Skeletal muscle tissue (tissue), 4 donors: Measurements from ENCODE around the gene PHF21A. TPM values are rescaled to one million over a fixed set of nuclear protein-coding genes. Genes with fewer than 3 reads are reported as not detected.

ENCODE experiments used
- H3K27ac ChIP-seq: one replicate; pipeline ENCODE4 v1.7.0; 2013; ENCODE audit warnings: mild to moderate bottlenecking, low read depth, low read length, inconsistent platforms
- H3K27me3 ChIP-seq, 3 donors: one replicate each; pipeline ENCODE4 v1.7.0; 2013; ENCODE audit warnings: low read length in 3 of 3; ENCODE audit not compliant: control insufficient read depth in 3 of 3, insufficient read depth in 3 of 3
- H3K36me3 ChIP-seq, 3 donors: one replicate each; pipeline ENCODE4 v1.7.0; 2013; ENCODE audit warnings: low read length in 3 of 3; ENCODE audit not compliant: control insufficient read depth in 3 of 3, insufficient read depth in 3 of 3
- H3K4me1 ChIP-seq, 3 donors: one replicate each; pipeline ENCODE4 v1.7.0; 2013; ENCODE audit warnings: low read length in 3 of 3, mild to moderate bottlenecking in 3 of 3; ENCODE audit not compliant: control insufficient read depth in 3 of 3, insufficient read depth in 3 of 3
- H3K4me3 ChIP-seq, 3 donors: one replicate each; pipeline ENCODE4 v1.7.0; 2013; ENCODE audit warnings: low read length in 3 of 3
- H3K9ac ChIP-seq, 3 donors: one replicate each; pipeline ENCODE4 v1.7.0; 2013; ENCODE audit warnings: low read length in 3 of 3, mild to moderate bottlenecking in 3 of 3, moderate library complexity in 2 of 3, low read depth in 1 of 3
- H3K9me3 ChIP-seq, 3 donors: one replicate each; pipeline ENCODE4 v1.7.0; 2013; ENCODE audit warnings: low read length in 3 of 3; ENCODE audit not compliant: control insufficient read depth in 3 of 3
- total RNA-seq: library from RNA; depleted of rRNA; stranded (reverse); fragments of >200 nt; gene quantifications from one replicate; pipeline ENCODE4 v1.2.3, GENCODE V29; 2014
- donor health status: Osteomylitis.

PHF21A gene
- total RNA-seq, 1 donor from 2014 or later: 16.2 TPM

- H3K4me1 ChIP-seq: peaks cover 4 to 21% (median 4%) of the 10 kb centered on the region in 3 donors
- no peak overlapping the region for H3K4me3 ChIP-seq
- no peaks in the 10 kb centered on the region for H3K9me3 ChIP-seq
- no peak overlapping the region for H3K27ac ChIP-seq
- peak overlapping the region in 1 of 3 donors; percentile 47 for H3K9ac ChIP-seq
- H3K36me3 ChIP-seq: peaks cover 26 to 50% (median 31%) of the 10 kb centered on the region in 3 donors
- no peaks in the 10 kb centered on the region for H3K27me3 ChIP-seq
Measured at GRCh38 chr11:45934580-45935318, 186.5 kb downstream of the PHF21A start.

- Histone ChIP-seq H3K36me3 (peaks cover 26 to 47% (median 31%) of the 10 kb centered on the region in 3 donors), H3K9me3 (no peaks in the 10 kb centered on the region), H3K27ac (no peak overlapping the region), H3K4me3 (no peak overlapping the region), H3K27me3 (no peaks in the 10 kb centered on the region), H3K4me1 (peaks cover 4 to 21% (median 4%) of the 10 kb centered on the region in 3 donors), H3K9ac (no peak overlapping the region)
Measured at GRCh38 chr11:45933846-45934579, 187.2 kb downstream of the PHF21A start.

GRCh38 chr11:45933131-45933831, 188.0 kb downstream of the PHF21A start:
- H3K27me3 ChIP-seq: no peaks in the 10 kb centered on the region
- H3K36me3 ChIP-seq: peaks cover 26 to 45% (median 30%) of the 10 kb centered on the region in 3 donors
- no peak overlapping the region for H3K27ac ChIP-seq
- no peak overlapping the region for H3K9ac ChIP-seq
- H3K4me1 ChIP-seq: peaks cover 4 to 21% (median 4%) of the 10 kb centered on the region in 3 donors
- no peak overlapping the region for H3K4me3 ChIP-seq
- H3K9me3 ChIP-seq: no peaks in the 10 kb centered on the region

DNA sequence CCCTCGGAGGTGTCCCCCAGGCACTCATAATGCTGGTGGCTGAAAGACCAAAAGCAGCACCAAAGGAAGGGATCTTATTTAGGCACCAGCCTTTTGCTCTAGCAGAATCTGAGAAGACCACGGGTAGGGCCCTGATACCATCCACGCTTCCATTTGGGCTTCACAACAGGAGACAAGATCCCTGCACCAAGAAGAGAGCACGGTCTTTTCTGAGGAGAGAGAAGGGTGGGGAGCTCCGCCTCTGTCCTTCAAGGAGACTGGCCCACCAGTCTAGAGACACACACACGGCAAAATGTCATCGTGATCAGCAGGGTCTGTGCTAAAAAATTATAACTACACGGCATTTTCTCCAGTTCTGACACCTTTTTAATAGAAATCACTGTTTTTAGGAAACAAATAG, 189.0 kb downstream of the PHF21A start:
- Histone ChIP-seq H3K36me3 (peaks cover 23 to 38% (median 26%) of the 10 kb centered on the region in 3 donors), H3K4me3 (no peak overlapping the region), H3K27ac (no peak overlapping the region), H3K4me1 (peaks cover 4 to 21% (median 4%) of the 10 kb centered on the region in 3 donors), H3K9ac (no peak overlapping the region), H3K27me3 (peaks cover 0 to 4% (median 0%) of the 10 kb centered on the region in 3 donors), H3K9me3 (no peaks in the 10 kb centered on the region)

DNA sequence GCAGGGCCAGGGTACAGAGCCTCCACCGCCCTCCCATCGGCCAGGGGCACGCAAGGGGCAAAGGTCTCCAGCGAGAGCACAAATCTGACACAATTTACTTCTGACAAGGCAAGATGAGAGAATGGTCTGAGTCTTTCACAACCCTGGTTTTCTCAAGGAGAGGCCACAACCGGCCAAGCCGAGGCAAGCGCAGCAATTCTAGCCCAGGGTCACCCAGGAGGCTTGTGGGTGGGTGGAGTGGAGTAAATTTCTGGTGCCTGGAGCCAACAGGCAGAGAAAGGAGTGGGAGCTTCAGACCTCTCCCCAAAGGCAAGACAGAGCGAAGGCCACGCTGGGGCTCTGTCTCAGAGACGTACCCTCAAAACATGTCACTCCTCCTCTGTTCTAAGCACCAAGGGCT, 189.5 kb downstream of the PHF21A start:
- Histone ChIP-seq H3K9me3 (no peaks in the 10 kb centered on the region), H3K36me3 (peaks cover 23 to 38% (median 26%) of the 10 kb centered on the region in 3 donors), H3K27me3 (peaks cover 0 to 8% (median under 1%) of the 10 kb centered on the region in 3 donors), H3K9ac (no peak overlapping the region), H3K27ac (no peak overlapping the region), H3K4me1 (peaks cover 4 to 20% (median 4%) of the 10 kb centered on the region in 3 donors), H3K4me3 (no peak overlapping the region)

- Histone ChIP-seq H3K36me3 (peaks cover 23 to 35% (median 26%) of the 10 kb centered on the region in 3 donors), H3K27me3 (peaks cover 5 to 15% (median 7%) of the 10 kb centered on the region in 3 donors), H3K4me3 (no peak overlapping the region), H3K9ac (peak overlapping the region in 1 of 3 donors; percentile 33), H3K4me1 (peaks cover 4 to 17% (median 4%) of the 10 kb centered on the region in 3 donors), H3K9me3 (no peaks in the 10 kb centered on the region), H3K27ac (no peak overlapping the region)
Measured at GRCh38 chr11:45930951-45931570, 190.2 kb downstream of the PHF21A start.

DNA sequence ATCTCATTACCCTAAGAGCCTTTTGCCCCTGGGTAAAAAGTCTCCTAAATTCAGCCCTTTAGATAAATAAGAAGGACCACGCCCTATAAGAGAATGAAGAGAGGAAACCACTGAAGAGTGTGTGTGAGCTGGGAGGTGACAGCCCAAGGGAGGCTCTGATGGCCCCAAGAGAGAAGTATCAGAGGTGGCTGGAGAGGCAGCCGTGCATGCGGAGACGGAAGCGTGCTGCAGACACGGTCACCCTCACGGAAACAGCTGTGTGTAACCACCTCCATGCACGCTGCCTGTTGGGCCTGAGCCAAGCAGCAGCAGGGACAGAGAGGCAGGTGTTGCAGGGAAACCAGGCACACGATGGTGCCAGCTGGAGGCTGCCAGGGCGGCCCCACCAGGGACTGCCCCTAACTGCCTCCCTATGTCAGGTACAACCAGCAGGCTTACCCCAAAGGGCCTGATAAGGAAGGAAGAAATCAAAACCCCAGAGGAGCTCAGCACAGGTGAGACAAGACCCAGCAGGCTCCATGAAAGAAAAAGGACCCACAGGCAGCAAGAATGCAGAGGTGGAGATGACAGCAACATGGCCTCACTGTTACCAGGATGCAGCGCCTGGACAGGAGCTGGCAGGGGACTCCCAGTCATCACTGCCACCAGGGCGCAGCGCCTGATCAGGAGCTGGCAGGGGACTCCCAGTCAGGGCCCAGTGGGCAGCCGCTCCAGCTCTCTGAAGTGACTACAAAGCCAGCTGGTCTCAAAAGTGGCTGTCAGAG, 191.0 kb downstream of the PHF21A start:
- H3K9ac ChIP-seq: peak overlapping the region in 1 of 3 donors; percentile 33
- peaks cover 4 to 17% (median 4%) of the 10 kb centered on the region in 3 donors for H3K4me1 ChIP-seq
- H3K36me3 ChIP-seq: peaks cover 19 to 30% (median 22%) of the 10 kb centered on the region in 3 donors
- no peaks in the 10 kb centered on the region for H3K9me3 ChIP-seq
- no peak overlapping the region for H3K27ac ChIP-seq
- no peak overlapping the region for H3K4me3 ChIP-seq
- H3K27me3 ChIP-seq: peaks cover 6 to 17% (median 8%) of the 10 kb centered on the region in 3 donors

DNA sequence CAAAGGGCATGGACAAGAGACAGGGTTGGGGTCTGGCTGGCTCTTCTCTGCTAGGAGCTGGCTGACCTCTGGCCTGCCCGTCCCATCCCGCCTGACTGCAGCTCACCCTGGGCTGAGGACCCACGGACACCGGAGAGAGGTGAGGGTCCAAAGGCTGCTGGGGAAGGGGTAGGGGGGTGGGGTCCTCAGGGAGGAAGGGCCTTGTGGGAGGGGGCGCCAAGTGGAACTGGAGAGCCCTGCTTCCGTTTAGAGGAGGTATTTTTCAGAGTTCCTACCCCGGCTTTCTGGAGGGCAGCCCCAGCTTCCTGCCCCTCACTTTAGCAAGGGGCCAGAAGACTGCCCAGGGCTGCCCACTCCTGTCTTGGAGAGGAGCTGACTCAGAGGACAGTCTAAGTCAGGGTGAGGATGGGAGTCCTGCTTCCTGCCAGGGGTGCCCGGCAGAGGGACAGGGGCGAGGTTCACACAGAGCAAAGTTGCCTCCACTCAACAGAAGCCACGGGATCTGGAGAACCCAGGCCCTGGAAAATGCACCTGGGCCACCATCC, 191.7 kb downstream of the PHF21A start:
- Histone ChIP-seq H3K27me3 (peaks cover 9 to 23% (median 9%) of the 10 kb centered on the region in 3 donors), H3K9ac (no peak overlapping the region), H3K9me3 (no peaks in the 10 kb centered on the region), H3K4me3 (no peak overlapping the region), H3K4me1 (peaks cover 4 to 14% (median 4%) of the 10 kb centered on the region in 3 donors), H3K36me3 (peaks cover 12 to 23% (median 16%) of the 10 kb centered on the region in 3 donors), H3K27ac (no peak overlapping the region)
